Measurements from ENCODE around the gene STAT2.
"Not testable (repeated sequence)": the region's sequence is repeated elsewhere in the genome, so short reads cannot be mapped to it uniquely, and the experiment has no call there.

DNA sequence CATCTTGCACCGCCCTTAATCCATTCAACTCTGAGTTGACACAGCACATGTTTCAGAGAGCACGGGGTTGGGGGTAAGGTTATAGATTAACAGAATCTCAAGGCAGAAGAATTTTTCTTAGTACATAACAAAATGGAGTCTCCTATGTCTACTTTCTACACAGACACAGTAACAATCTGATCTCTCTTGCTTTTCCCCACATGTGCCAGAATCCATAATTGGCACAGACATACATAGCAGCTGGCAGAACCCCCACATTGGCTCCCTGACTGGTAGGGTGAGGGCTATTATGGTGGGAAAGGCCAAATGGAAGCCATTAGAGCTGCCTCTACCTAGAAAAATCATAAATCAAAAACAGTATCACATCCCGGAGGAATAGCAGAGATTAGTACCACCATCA, 41.2 kb upstream of the STAT2 start:
- TF ChIP-seq, protein P1, sequence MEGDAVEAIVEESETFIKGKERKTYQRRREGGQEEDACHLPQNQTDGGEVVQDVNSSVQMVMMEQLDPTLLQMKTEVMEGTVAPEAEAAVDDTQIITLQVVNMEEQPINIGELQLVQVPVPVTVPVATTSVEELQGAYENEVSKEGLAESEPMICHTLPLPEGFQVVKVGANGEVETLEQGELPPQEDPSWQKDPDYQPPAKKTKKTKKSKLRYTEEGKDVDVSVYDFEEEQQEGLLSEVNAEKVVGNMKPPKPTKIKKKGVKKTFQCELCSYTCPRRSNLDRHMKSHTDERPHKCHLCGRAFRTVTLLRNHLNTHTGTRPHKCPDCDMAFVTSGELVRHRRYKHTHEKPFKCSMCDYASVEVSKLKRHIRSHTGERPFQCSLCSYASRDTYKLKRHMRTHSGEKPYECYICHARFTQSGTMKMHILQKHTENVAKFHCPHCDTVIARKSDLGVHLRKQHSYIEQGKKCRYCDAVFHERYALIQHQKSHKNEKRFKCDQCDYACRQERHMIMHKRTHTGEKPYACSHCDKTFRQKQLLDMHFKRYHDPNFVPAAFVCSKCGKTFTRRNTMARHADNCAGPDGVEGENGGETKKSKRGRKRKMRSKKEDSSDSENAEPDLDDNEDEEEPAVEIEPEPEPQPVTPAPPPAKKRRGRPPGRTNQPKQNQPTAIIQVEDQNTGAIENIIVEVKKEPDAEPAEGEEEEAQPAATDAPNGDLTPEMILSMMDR (IDR thresholded peaks at IDR 0.05; ENCODE audit: low read depth, low read length), result not testable (repeated sequence)
- TF ChIP-seq POLR2A (IDR thresholded peaks at IDR 0.05; ENCODE audit: extremely low read depth, insufficient read length), result not testable (repeated sequence)
- TF ChIP-seq, protein P2, sequence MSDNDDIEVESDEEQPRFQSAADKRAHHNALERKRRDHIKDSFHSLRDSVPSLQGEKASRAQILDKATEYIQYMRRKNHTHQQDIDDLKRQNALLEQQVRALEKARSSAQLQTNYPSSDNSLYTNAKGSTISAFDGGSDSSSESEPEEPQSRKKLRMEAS (IDR thresholded peaks at IDR 0.05; ENCODE audit: low read depth, low read length), result not testable (repeated sequence)
